PC-3 (cell line): Measurements from ENCODE around the gene ERGIC1. TPM values are rescaled to one million over a fixed set of nuclear protein-coding genes. Genes with fewer than 3 reads are reported as not detected.

Source experiments
- ATAC-seq: fragments of 200-7000 bp; cut with Tn5 transposase; 2 replicates; pipeline ENCODE4 v1.9.1; 2020; ENCODE audit warnings: mild to moderate bottlenecking, moderate library complexity
- BruUV-seq: library from RNA; stranded (reverse); fragments of 400-500 nt; replicated peaks from 2 replicates; lab custom pipeline; 2021; lab: Mats Ljungman, UMichigan
- CTCF ChIA-PET: fragments of 300-600 bp; sonication (Branson Sonifier 250); formaldehyde crosslinking; loops from one replicate; lab custom pipeline; 2022; ENCODE audit warnings: antibody characterized with exemption; lab: Charles Lee
- POLR2A ChIA-PET: fragments of 300-600 bp; sonication (Branson Sonifier 250); formaldehyde crosslinking; loops from one replicate; lab custom pipeline; 2022; ENCODE audit warnings: antibody characterized with exemption; ENCODE audit not compliant: unreplicated experiment; lab: Charles Lee
- DNase-seq: peaks from one replicate; pipeline ENCODE4 v3.0.0-alpha.2; 2015
- H2AFZ ChIP-seq: fragments of 300-600 bp; sonication (generic); 2 replicates; pipeline ENCODE4 v1.6.0; 2016; ENCODE audit warnings: antibody characterized with exemption, low read length
- H3F3A ChIP-seq: fragments of 300-600 bp; sonication (generic); one replicate; pipeline ENCODE4 v1.6.0; 2017; ENCODE audit warnings: antibody characterized with exemption, low read length, control low read depth, mild to moderate bottlenecking; ENCODE audit not compliant: unreplicated experiment
- H3K27ac ChIP-seq: fragments of 300-600 bp; sonication (generic); 2 replicates; pipeline ENCODE4 v1.5.1; 2016; ENCODE audit warnings: mild to moderate bottlenecking, low read length
- H3K27me3 ChIP-seq: fragments of 300-600 bp; sonication (generic); 2 replicates; pipeline ENCODE4 v1.6.1; 2016; ENCODE audit warnings: low read length, mixed read lengths
- H3K36me3 ChIP-seq: fragments of 300-600 bp; sonication (generic); 2 replicates; pipeline ENCODE4 v1.6.1; 2016; ENCODE audit warnings: low read depth, mixed run types, low read length, mixed read lengths
- H3K4me1 ChIP-seq: fragments of 300-600 bp; sonication (generic); 2 replicates; pipeline ENCODE4 v1.5.1; 2016; ENCODE audit warnings: low read length; ENCODE audit not compliant: insufficient read depth
- H3K4me2 ChIP-seq: fragments of 300-600 bp; sonication (generic); 2 replicates; pipeline ENCODE4 v1.6.0; 2016; ENCODE audit warnings: low read length
- H3K4me3 ChIP-seq: fragments of 300-600 bp; sonication (generic); 2 replicates; pipeline ENCODE4 v1.5.1; 2016; ENCODE audit warnings: mild to moderate bottlenecking, low read length, mixed read lengths
- H3K79me2 ChIP-seq: fragments of 300-600 bp; sonication (generic); 2 replicates; pipeline ENCODE4 v1.6.1; 2017; ENCODE audit warnings: low read length, mixed read lengths
- H3K9ac ChIP-seq: fragments of 300-600 bp; sonication (generic); 2 replicates; pipeline ENCODE4 v1.6.0; 2016; ENCODE audit warnings: mild to moderate bottlenecking, low read length
- H3K9me2 ChIP-seq: fragments of 300-600 bp; sonication (generic); replicated peaks from 2 replicates; pipeline ENCODE4 v1.6.1; 2016; ENCODE audit warnings: mixed run types, low read length, mixed read lengths
- H3K9me3 ChIP-seq: fragments of 300-600 bp; sonication (generic); 2 replicates; pipeline ENCODE4 v1.6.1; 2016; ENCODE audit warnings: low read length, mixed read lengths
- H4K20me1 ChIP-seq: fragments of 300-600 bp; sonication (generic); 2 replicates; pipeline ENCODE4 v1.6.1; 2016; ENCODE audit warnings: low read length, mixed read lengths
- EZH2 ChIP-seq: fragments of 300-600 bp; sonication (generic); IDR thresholded peaks from one replicate; pipeline ENCODE4 v1.6.1; 2017; ENCODE audit warnings: antibody characterized with exemption, mild to moderate bottlenecking, low read length; ENCODE audit not compliant: unreplicated experiment
- EZH2phosphoT487 ChIP-seq: fragments of 300-600 bp; sonication (generic); IDR thresholded peaks from 2 replicates; pipeline ENCODE4 v1.6.1; 2018; ENCODE audit warnings: mild to moderate bottlenecking, antibody characterized with exemption, low read length, borderline replicate concordance
- intact Hi-C: fragments of 100-400 bp; cut with micrococcal nuclease; formaldehyde crosslinking; loops from 2 replicates; pipeline ENCODE4 v1.9.0; 2023
- total RNA-seq: library from RNA; depleted of rRNA; stranded (reverse); fragments of >200 nt; gene quantifications from 2 replicates; pipeline ENCODE4 v1.2.3, GENCODE V29; 2014
- TF ChIP-seq, protein P1 (sequence below): fragments of 300-600 bp; sonication (generic); conservative IDR thresholded peaks from 2 replicates; pipeline ENCODE4 v1.5.1; 2017; ENCODE audit warnings: antibody characterized with exemption, low read depth, mild to moderate bottlenecking, low read length

ERGIC1 gene
- total RNA-seq, 1 experiment from 2014 or later = 148 TPM

DNA sequence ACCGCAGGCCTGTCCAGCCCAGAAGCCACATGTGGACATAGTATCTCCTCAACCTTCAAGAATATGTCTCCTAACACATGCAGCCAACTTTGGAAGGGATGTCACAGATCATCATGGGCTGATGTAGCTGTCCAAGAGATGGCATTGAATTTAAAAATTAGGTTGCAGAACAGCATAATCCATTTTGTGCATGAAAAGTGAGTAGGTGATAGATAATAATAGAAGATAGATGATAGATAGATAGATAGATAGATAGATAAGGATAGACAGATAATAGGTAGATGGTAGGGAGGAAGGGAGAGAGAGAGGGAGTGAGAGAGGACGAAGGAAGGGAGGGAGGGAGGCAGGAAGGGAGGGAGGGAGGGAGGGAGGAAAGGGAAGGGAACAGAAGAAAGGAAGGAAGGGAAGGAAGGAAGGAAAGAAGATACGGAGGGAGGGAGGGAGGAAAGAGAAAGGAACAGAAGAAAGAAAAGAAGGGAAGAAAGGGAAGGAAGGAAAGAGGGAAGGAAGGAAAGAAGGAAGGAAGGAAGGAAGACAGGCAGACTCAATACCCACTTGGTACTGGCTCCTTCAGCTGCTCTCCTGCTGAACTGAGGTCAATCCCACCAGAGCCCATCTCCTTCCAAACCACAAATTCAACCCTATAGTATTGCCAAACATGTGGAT is 28.9 kb upstream of the ERGIC1 start:
- ChIA-PET CTCF (no interaction called here), POLR2A (no interaction called here)
- no peaks in the 10 kb centered on the region for H3F3A ChIP-seq
- peaks cover 11% of the 10 kb centered on the region for H3K9me3 ChIP-seq
- H3K27ac ChIP-seq = no peak overlapping the region
- intact Hi-C loops = no loop called here
- no peak overlapping the region for H3K9ac ChIP-seq
- no peaks in the 10 kb centered on the region for H3K36me3 ChIP-seq
- no peaks in the 10 kb centered on the region for H3K79me2 ChIP-seq
- ATAC-seq = no peak
- DNase-seq = no peak
- H3K9me2 ChIP-seq = no peaks in the 10 kb centered on the region
- TF ChIP-seq, protein P1, sequence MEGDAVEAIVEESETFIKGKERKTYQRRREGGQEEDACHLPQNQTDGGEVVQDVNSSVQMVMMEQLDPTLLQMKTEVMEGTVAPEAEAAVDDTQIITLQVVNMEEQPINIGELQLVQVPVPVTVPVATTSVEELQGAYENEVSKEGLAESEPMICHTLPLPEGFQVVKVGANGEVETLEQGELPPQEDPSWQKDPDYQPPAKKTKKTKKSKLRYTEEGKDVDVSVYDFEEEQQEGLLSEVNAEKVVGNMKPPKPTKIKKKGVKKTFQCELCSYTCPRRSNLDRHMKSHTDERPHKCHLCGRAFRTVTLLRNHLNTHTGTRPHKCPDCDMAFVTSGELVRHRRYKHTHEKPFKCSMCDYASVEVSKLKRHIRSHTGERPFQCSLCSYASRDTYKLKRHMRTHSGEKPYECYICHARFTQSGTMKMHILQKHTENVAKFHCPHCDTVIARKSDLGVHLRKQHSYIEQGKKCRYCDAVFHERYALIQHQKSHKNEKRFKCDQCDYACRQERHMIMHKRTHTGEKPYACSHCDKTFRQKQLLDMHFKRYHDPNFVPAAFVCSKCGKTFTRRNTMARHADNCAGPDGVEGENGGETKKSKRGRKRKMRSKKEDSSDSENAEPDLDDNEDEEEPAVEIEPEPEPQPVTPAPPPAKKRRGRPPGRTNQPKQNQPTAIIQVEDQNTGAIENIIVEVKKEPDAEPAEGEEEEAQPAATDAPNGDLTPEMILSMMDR = no peak
- TF ChIP-seq EZH2 (no peak), EZH2phosphoT487 (no peak)
- peaks cover 40% of the 10 kb centered on the region for H3K4me1 ChIP-seq
- H3K4me3 ChIP-seq = no peak overlapping the region
- no TSS peak for BruUV-seq
- H2AFZ ChIP-seq = no peak overlapping the region
- H3K4me2 ChIP-seq = no peak overlapping the region
- H4K20me1 ChIP-seq = no peaks in the 10 kb centered on the region
- no peaks in the 10 kb centered on the region for H3K27me3 ChIP-seq

DNA sequence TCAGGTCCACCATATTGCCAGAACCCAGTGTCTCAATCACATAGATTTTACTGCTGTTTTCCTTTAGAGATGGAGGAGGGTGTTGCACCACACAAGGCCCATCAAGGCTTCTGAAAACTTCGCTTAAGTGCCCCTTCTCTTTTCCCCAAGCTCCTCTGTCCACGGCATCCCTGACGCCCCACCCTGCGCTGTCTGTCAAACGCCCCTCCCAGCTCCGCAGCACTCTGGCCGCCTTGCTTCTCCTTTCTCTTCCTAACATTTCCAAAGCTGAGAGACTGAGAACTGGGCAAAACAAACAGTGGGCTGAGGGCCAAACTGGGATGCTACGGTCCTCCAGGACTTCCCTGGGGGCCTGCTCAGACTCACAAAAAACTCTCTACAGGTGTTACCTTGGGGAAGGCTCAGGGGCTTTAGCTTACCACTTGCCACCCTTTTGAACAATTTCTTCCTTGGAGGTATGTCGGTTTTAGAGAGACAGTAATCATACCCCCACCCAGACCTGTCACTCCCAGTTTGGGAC is 28.3 kb upstream of the ERGIC1 start:
- ATAC-seq (no peak), DNase-seq (no peak)
- H3K79me2 ChIP-seq = no peaks in the 10 kb centered on the region
- intact Hi-C loops = no loop called here
- no peaks in the 10 kb centered on the region for H4K20me1 ChIP-seq
- H2AFZ ChIP-seq = no peak overlapping the region
- no peak overlapping the region for H3K4me3 ChIP-seq
- H3K4me1 ChIP-seq = peaks cover 33% of the 10 kb centered on the region
- no peaks in the 10 kb centered on the region for H3K9me2 ChIP-seq
- H3K4me2 ChIP-seq = no peak overlapping the region
- ChIA-PET POLR2A (no interaction called here), CTCF (no interaction called here)
- peaks cover 15% of the 10 kb centered on the region for H3K9me3 ChIP-seq
- no peak overlapping the region for H3K9ac ChIP-seq
- no peaks in the 10 kb centered on the region for H3F3A ChIP-seq
- H3K27ac ChIP-seq = peak overlapping the region; percentile 84; the same call in 1 of the 2 replicates
- BruUV-seq = no TSS peak
- no peaks in the 10 kb centered on the region for H3K36me3 ChIP-seq
- no peak for TF ChIP-seq EZH2
- no peaks in the 10 kb centered on the region for H3K27me3 ChIP-seq

DNA sequence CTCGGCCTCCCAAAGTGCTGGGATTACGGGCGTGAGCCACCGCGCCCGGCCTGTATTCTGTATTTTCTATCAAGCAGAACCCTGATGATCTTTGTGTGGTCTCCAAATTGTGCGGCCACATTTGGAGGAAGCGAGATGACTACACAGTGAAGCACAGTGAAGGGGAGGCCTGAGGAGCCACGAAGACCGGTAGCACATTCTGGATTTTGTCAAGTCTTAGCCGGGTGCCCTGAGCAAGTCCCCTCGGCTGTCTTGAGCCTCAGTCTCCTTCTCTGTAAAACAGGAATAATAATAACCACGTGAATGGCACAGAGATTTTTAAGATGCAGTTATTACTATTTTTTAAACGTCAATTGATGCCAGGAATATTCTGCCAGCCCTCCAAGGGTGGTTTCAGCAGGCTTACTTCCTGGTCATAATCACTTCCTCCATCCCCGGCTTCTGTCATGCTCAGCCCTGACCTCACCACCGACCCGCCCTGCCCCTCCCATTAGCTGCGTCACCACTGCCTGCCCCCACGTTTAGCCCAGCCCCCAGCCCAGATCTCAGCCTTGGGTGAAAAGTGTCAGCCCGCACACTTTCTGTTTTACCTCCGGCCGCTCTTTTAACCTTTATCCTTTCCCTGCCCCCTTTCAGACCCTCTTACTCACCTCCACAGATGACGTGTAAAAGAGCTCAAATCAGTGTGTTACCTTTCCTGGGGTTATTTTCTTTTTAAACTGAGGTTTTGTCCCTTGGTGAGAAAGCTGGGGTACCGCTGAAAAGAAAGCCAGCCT is 27.0 kb upstream of the ERGIC1 start:
- peak overlapping the region; percentile 7; the same call in 1 of the 2 replicates for H2AFZ ChIP-seq
- H4K20me1 ChIP-seq = no peaks in the 10 kb centered on the region
- BruUV-seq = TSS peak; percentile 99
- H3K4me1 ChIP-seq = peaks cover 20% of the 10 kb centered on the region
- peaks cover 15% of the 10 kb centered on the region for H3K9me3 ChIP-seq
- H3K9me2 ChIP-seq = no peaks in the 10 kb centered on the region
- H3K36me3 ChIP-seq = no peaks in the 10 kb centered on the region
- H3K4me3 ChIP-seq = no peak overlapping the region
- ChIA-PET POLR2A (interaction anchor here (0.6 to 1.0 kb wide), 2 partner anchors 18 to 36 kb away, joined by 3 to 10 read pairs; partner anchors contain the start of gene DUSP1), CTCF (interaction anchor here (0.6 to 1.0 kb wide), 3 partner anchors 35 to 487 kb away, joined by 3 to 9 read pairs (median 4); no protein-coding TSS in a partner anchor)
- H3K9ac ChIP-seq = peak overlapping the region; percentile 78
- H3F3A ChIP-seq = no peaks in the 10 kb centered on the region
- DNase-seq (peak; percentile 75), ATAC-seq (peak; percentile 95)
- peak overlapping the region; percentile 30 for H3K4me2 ChIP-seq
- peak overlapping the region; percentile 84 for H3K27ac ChIP-seq
- no peaks in the 10 kb centered on the region for H3K27me3 ChIP-seq
- no peaks in the 10 kb centered on the region for H3K79me2 ChIP-seq
- intact Hi-C loops = no loop called here
- TF ChIP-seq EZH2 = no peak
- TF ChIP-seq, protein P1 = no peak
- no peak for TF ChIP-seq EZH2phosphoT487
